OCI-LY3 (cell line): ENCODE data around the gene FAT3.

Experiments used
- H2AFZ ChIP-seq: fragments of 200-600, 300-600 bp; shearing (Covaris generic); 2 replicates; pipeline ENCODE4 v1.6.0; 2014; ENCODE audit warnings: antibody characterized with exemption, low read depth, low read length
- H3K27ac ChIP-seq: fragments of 200-600, 300-600 bp; sonication (generic); 2 replicates; pipeline ENCODE4 v1.5.1; 2014; ENCODE audit warnings: mild to moderate bottlenecking, low read length, moderate library complexity, mixed read lengths
- H3K27me3 ChIP-seq: fragments of 200-600, 300-600 bp; sonication (generic); 2 replicates; pipeline ENCODE4 v1.6.1; 2014; ENCODE audit warnings: low read depth, low read length, mixed read lengths
- H3K36me3 ChIP-seq: fragments of 200-600, 300-600 bp; sonication (generic); replicated peaks from 2 replicates; pipeline ENCODE3; 2014; ENCODE audit warnings: low read depth, low read length, mixed read lengths
- H3K4me1 ChIP-seq: fragments of 300-600, 200-600 bp; sonication (generic); 2 replicates; pipeline ENCODE4 v1.6.1; 2014; ENCODE audit warnings: low read length, mixed read lengths
- H3K4me2 ChIP-seq: fragments of 200-600, 300-600 bp; sonication (generic); 2 replicates; pipeline ENCODE4 v1.6.1; 2014; ENCODE audit warnings: low read length, mixed read lengths
- H3K4me3 ChIP-seq: fragments of 300-600, 200-600 bp; sonication (generic); 2 replicates; pipeline ENCODE4 v1.5.1; 2014; ENCODE audit warnings: antibody characterized with exemption, mild to moderate bottlenecking, low read length, moderate library complexity
- H3K79me2 ChIP-seq: fragments of 300-600, 200-600 bp; shearing (Covaris generic); 2 replicates; pipeline ENCODE4 v1.6.1; 2014; ENCODE audit warnings: mild to moderate bottlenecking, low read length, mixed read lengths
- H3K9ac ChIP-seq: fragments of 300-600, 200-600 bp; shearing (Covaris generic); 2 replicates; pipeline ENCODE4 v1.6.0; 2014; ENCODE audit warnings: mild to moderate bottlenecking, low read length, moderate library complexity
- H3K9me3 ChIP-seq: fragments of 200-600, 300-600 bp; shearing (Covaris generic); 2 replicates; pipeline ENCODE4 v1.6.1; 2014; ENCODE audit warnings: low read length, mixed read lengths; ENCODE audit not compliant: insufficient read depth
- H4K20me1 ChIP-seq: fragments of 200-600, 300-600 bp; sonication (generic); 2 replicates; pipeline ENCODE4 v1.6.1; 2016; ENCODE audit warnings: low read length, mixed read lengths; ENCODE audit not compliant: insufficient read depth
- EZH2phosphoT487 ChIP-seq: fragments of 200-600 bp; shearing (Covaris generic); IDR thresholded peaks from 2 replicates; pipeline ENCODE4 v1.6.1; 2018; ENCODE audit warnings: antibody characterized with exemption, mixed run types, low read depth
- TF ChIP-seq, protein P1 (sequence below): fragments of 200-600, 300-600 bp; sonication (generic); IDR thresholded peaks from 2 replicates; pipeline ENCODE4 v1.5.1; 2014; ENCODE audit warnings: antibody characterized with exemption, low read length, low read depth

Gene FAT3

GRCh38 chr11:92224407-92225124 is at the start of gene FAT3:
FAT3 (plus strand) TSS chr11:92224818; CDS start chr11:92352113, 127,295 bp downstream.
- Histone ChIP-seq H3K36me3 (peaks cover 6% of the 10 kb centered on the region), H4K20me1 (no peaks in the 10 kb centered on the region), H2AFZ (no peak within 1 kb of the TSS), H3K4me2 (no peak within 1 kb of the TSS), H3K4me1 (no peaks in the 10 kb centered on the region), H3K9me3 (peaks cover 6% of the 10 kb centered on the region; the same call in 1 of the 2 replicates), H3K9ac (no peak within 1 kb of the TSS), H3K27me3 (no peaks in the 10 kb centered on the region), H3K4me3 (no peak within 1 kb of the TSS), H3K79me2 (no peaks in the 10 kb centered on the region), H3K27ac (no peak within 1 kb of the TSS)
- TF ChIP-seq EZH2phosphoT487, result no peak
- TF ChIP-seq, protein P1, sequence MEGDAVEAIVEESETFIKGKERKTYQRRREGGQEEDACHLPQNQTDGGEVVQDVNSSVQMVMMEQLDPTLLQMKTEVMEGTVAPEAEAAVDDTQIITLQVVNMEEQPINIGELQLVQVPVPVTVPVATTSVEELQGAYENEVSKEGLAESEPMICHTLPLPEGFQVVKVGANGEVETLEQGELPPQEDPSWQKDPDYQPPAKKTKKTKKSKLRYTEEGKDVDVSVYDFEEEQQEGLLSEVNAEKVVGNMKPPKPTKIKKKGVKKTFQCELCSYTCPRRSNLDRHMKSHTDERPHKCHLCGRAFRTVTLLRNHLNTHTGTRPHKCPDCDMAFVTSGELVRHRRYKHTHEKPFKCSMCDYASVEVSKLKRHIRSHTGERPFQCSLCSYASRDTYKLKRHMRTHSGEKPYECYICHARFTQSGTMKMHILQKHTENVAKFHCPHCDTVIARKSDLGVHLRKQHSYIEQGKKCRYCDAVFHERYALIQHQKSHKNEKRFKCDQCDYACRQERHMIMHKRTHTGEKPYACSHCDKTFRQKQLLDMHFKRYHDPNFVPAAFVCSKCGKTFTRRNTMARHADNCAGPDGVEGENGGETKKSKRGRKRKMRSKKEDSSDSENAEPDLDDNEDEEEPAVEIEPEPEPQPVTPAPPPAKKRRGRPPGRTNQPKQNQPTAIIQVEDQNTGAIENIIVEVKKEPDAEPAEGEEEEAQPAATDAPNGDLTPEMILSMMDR, result no peak

DNA sequence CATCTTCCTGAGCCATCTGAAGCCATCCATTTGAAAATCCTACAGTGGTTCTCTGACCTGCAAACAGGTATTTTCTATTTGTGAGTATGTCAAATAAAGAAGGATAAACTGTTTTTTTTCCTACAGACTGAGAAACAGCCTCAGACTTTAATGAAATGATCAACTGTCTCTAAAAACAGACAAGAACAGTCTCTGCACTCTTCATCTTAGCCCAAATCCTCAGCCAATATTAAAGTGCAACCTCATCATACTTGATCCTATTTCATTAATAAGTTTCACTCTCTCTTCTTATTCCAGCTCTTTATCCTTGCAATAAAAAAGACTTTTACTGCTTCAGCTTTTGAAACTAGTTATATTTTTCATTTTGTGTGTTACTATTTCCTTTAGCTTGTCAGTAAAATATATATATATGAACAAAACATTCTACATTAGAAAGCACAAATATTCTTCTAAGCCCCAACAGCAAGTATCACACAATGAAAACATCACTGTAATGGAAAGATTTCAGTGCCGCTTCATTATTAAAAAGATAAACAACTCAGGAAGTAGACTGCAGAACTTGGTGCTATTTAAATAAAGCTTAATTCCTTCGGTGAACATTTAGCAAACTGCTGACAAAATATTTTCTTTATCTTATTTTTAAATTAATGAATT is 45.5 kb upstream of the FAT3 start:
- Histone ChIP-seq H3K4me1 (no peaks in the 10 kb centered on the region), H3K4me3 (no peak overlapping the region), H3K9me3 (no peaks in the 10 kb centered on the region), H3K79me2 (no peaks in the 10 kb centered on the region), H4K20me1 (no peaks in the 10 kb centered on the region), H3K36me3 (no peaks in the 10 kb centered on the region), H3K27ac (no peak overlapping the region), H3K27me3 (no peaks in the 10 kb centered on the region), H3K4me2 (no peak overlapping the region), H3K9ac (no peak overlapping the region), H2AFZ (no peak overlapping the region)
- TF ChIP-seq, protein P1, result no peak
- no peak for TF ChIP-seq EZH2phosphoT487

DNA sequence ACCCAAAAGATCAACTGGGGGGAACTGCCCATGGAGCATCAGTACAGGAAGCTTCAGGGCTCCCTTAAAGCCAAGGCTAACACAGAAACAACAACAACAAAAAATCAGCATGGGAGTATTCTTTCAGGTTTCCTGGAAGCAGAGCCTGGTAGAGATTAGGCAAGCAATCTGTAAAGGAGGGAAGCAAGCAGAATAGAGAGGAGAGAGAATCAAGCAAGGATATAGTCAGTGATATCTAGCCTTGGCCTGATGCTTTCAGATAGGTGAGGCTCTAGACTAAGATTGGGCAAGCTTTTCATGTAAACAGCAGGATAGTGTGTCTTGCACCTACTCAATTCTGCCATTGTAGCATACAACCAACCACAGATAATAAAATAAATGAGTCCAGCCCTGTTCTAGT is 44.4 kb upstream of the FAT3 start:
- Histone ChIP-seq H4K20me1 (no peaks in the 10 kb centered on the region), H3K36me3 (no peaks in the 10 kb centered on the region), H3K9me3 (no peaks in the 10 kb centered on the region), H2AFZ (no peak overlapping the region), H3K79me2 (no peaks in the 10 kb centered on the region), H3K27me3 (no peaks in the 10 kb centered on the region), H3K4me1 (no peaks in the 10 kb centered on the region), H3K4me2 (no peak overlapping the region), H3K9ac (no peak overlapping the region), H3K4me3 (no peak overlapping the region), H3K27ac (no peak overlapping the region)
- TF ChIP-seq, protein P1, result no peak
- no peak for TF ChIP-seq EZH2phosphoT487

- Histone ChIP-seq H3K4me2 (no peak overlapping the region), H2AFZ (no peak overlapping the region)
Observed at GRCh38 chr11:92180664-92181251, 43.9 kb upstream of the FAT3 start.

More at GRCh38 chr11:92180664-92181251, 43.9 kb upstream of the FAT3 start:
- TF ChIP-seq EZH2phosphoT487, result no peak
- TF ChIP-seq, protein P1, result no peak
- Histone ChIP-seq H3K4me3 (no peak overlapping the region), H3K27me3 (no peaks in the 10 kb centered on the region), H3K36me3 (no peaks in the 10 kb centered on the region), H4K20me1 (no peaks in the 10 kb centered on the region), H3K27ac (no peak overlapping the region), H3K9ac (no peak overlapping the region), H3K4me1 (no peaks in the 10 kb centered on the region), H3K9me3 (no peaks in the 10 kb centered on the region), H3K79me2 (no peaks in the 10 kb centered on the region)
